A549 (cell line): ENCODE data around the gene KYNU. TPM values are rescaled to one million over a fixed set of nuclear protein-coding genes. Genes with fewer than 3 reads are reported as not detected.
A peak's percentile ranks its signal among the peaks of the same experiment; 100 is the strongest.

ENCODE experiments used
- ATAC-seq, 2 experiments: fragments of 200-7000 bp in 1 of 2; fragments of >200 bp in 1 of 2; cut with Nextera tagmentation in 1 of 2; cut with Tn5 transposase in 1 of 2; 3 replicates each; pipeline versions ENCODE4 v1.8.0 to v1.9.1; 2018 to 2020; ENCODE audit warnings: mild to moderate bottlenecking in 1 of 2, moderate library complexity in 1 of 2
- CTCF ChIA-PET: fragments of 300-600 bp; sonication (Branson Sonifier 250); formaldehyde crosslinking; extraction: SDS; loops from one replicate; lab custom pipeline; 2021; ENCODE audit warnings: antibody characterized with exemption, inconsistent platforms; lab: Yijun Ruan, JAX
- POLR2A ChIA-PET: fragments of 350-600 bp; formaldehyde crosslinking; extraction: SDS; loops from one replicate; lab custom pipeline; 2021; ENCODE audit warnings: antibody characterized with exemption, inconsistent platforms; lab: Yijun Ruan, JAX
- DNase-seq, 2 experiments: peaks; one replicate each; pipeline versions ENCODE4 v3.0.0 to v3.0.0-alpha.2; 2011 to 2016; ENCODE audit warnings: low read depth in 1 of 2, low spot score in 1 of 2
- FAIRE-seq: peaks from 2 replicates; lab custom pipeline; 2011; peaks lifted over from hg19 to GRCh38; lab: Jason Lieb, UNC
- H3K27ac ChIP-seq, 2 experiments: fragments of >200 bp; sonication (Bioruptor Twin); formaldehyde crosslinking; 3 replicates each; pipeline ENCODE4 v1.5.1; 2016 to 2017
- H3K4me1 ChIP-seq: fragments of >200 bp; sonication (Bioruptor Twin); formaldehyde crosslinking; 3 replicates; pipeline ENCODE4 v1.6.1; 2016
- H3K4me2 ChIP-seq: fragments of >200 bp; sonication (Bioruptor Twin); formaldehyde crosslinking; 3 replicates; pipeline ENCODE4 v1.6.1; 2016
- H3K4me3 ChIP-seq: fragments of >200 bp; sonication (Bioruptor Twin); formaldehyde crosslinking; 3 replicates; pipeline ENCODE4 v1.5.1; 2016
- H3K9me3 ChIP-seq: fragments of >200 bp; sonication (Bioruptor Twin); formaldehyde crosslinking; 3 replicates; pipeline ENCODE4 v1.6.1; 2016
- BHLHE40 ChIP-seq: IDR thresholded peaks from 2 replicates; pipeline ENCODE4 v1.6.1; 2012; ENCODE audit warnings: low read depth, low read length, inconsistent platforms
- CBX2 ChIP-seq: fragments of 200-600 bp; sonication (generic); IDR thresholded peaks from 2 replicates; pipeline ENCODE4 v1.6.1; 2016; ENCODE audit warnings: low read depth, mild to moderate bottlenecking, borderline replicate concordance
- CHD2 ChIP-seq: fragments of 150-350 bp; IDR thresholded peaks from 2 replicates; pipeline ENCODE4 v1.6.1; 2014; ENCODE audit warnings: low read length; ENCODE audit not compliant: partially characterized antibody
- CHD4 ChIP-seq: fragments of 200-600 bp; sonication (generic); IDR thresholded peaks from 2 replicates; pipeline ENCODE4 v1.6.1; 2016; ENCODE audit warnings: antibody characterized with exemption, mild to moderate bottlenecking, borderline replicate concordance
- EHMT2 ChIP-seq: fragments of 200-600 bp; sonication (generic); IDR thresholded peaks from 2 replicates; pipeline ENCODE4 v1.6.1; 2016; ENCODE audit warnings: antibody characterized with exemption, low read depth, mild to moderate bottlenecking, moderate library complexity
- EP300 ChIP-seq, 2 experiments: fragments of >200 bp; sonication (Bioruptor Twin); formaldehyde crosslinking; IDR thresholded peaks; 2 replicates in 1 of 2; 3 replicates in 1 of 2; pipeline ENCODE4 v1.6.1; 2016 to 2017
- FOSL2 ChIP-seq, 2 experiments: fragments of 450-650 bp in 1 of 2; fragments of >200 bp in 1 of 2; sonication (Bioruptor Twin) in 1 of 2; formaldehyde crosslinking; IDR thresholded peaks; 2 replicates each; pipeline versions ENCODE4 v1.5.0 to v1.6.1; 2016 to 2020; ENCODE audit warnings: mild to moderate bottlenecking in 1 of 2, moderate library complexity in 1 of 2
- GATA3 ChIP-seq: IDR thresholded peaks from 2 replicates; pipeline ENCODE4 v1.6.1; 2012; ENCODE audit warnings: borderline replicate concordance
- JUNB ChIP-seq: fragments of >200 bp; sonication (Bioruptor Twin); formaldehyde crosslinking; IDR thresholded peaks from 2 replicates; pipeline ENCODE4 v1.6.1; 2016
- KDM1A ChIP-seq: fragments of 200-600 bp; sonication (generic); IDR thresholded peaks from 2 replicates; pipeline ENCODE4 v1.6.1; 2016; ENCODE audit warnings: low read depth, mild to moderate bottlenecking
- MYC ChIP-seq: IDR thresholded peaks from 2 replicates; pipeline ENCODE4 v1.6.1; 2012; ENCODE audit warnings: mild to moderate bottlenecking, inconsistent platforms, low read length, improper control_type of control experiment, borderline replicate concordance
- NFE2L2 ChIP-seq: fragments of 150-350 bp; conservative IDR thresholded peaks from 2 replicates; pipeline ENCODE4 v1.6.1; 2014; ENCODE audit warnings: low read length
- NR3C1 ChIP-seq: fragments of >200 bp; sonication (Bioruptor Twin); formaldehyde crosslinking; IDR thresholded peaks from 3 replicates; pipeline ENCODE4 v1.6.1; 2017
- PHF8 ChIP-seq: fragments of 200-600 bp; sonication (generic); IDR thresholded peaks from 2 replicates; pipeline ENCODE4 v1.6.1; 2016; ENCODE audit warnings: low read depth, mild to moderate bottlenecking, antibody characterized with exemption, moderate library complexity, borderline replicate concordance
- RARB ChIP-seq: fragments of 250-450 bp; sonication (Bioruptor Pico); IDR thresholded peaks from 2 replicates; pipeline ENCODE4 v1.8.0; 2021; ENCODE audit warnings: mild to moderate bottlenecking, moderate library complexity
- RCOR1 ChIP-seq: fragments of 150-350 bp; IDR thresholded peaks from 2 replicates; pipeline ENCODE4 v1.6.1; 2014; ENCODE audit warnings: antibody characterized with exemption, low read length, low read depth
- RFX5 ChIP-seq: fragments of 450-650 bp; IDR thresholded peaks from 2 replicates; pipeline ENCODE4 v1.7.1; 2014; ENCODE audit warnings: antibody characterized with exemption, mild to moderate bottlenecking, moderate library complexity
- TP53 ChIP-seq: fragments of 250-450 bp; sonication (Bioruptor Pico); IDR thresholded peaks from 2 replicates; pipeline ENCODE4 v1.5.0; 2021; ENCODE audit warnings: mild to moderate bottlenecking, moderate library complexity
- ZNF302 ChIP-seq: fragments of 250-450 bp; sonication (Bioruptor Pico); IDR thresholded peaks from 2 replicates; pipeline ENCODE4 v1.9.0; 2021; ENCODE audit warnings: inconsistent platforms, mild to moderate bottlenecking, moderate library complexity
- ZSCAN20 ChIP-seq: fragments of 250-450 bp; sonication (Bioruptor Pico); IDR thresholded peaks from 2 replicates; pipeline ENCODE4 v1.8.0; 2022; ENCODE audit warnings: mild to moderate bottlenecking, moderate library complexity
- WGBS: methylation state at CpG from one replicate; pipeline ENCODE4 v1.1.6; 2017; ENCODE audit errors: missing lambda C conversion rate; 5-methylcytosine and 5-hydroxymethylcytosine counted together
- polyA plus RNA-seq, 4 experiments: library from polyadenylated mRNA; depleted of rRNA in 3 of 4; stranded (reverse); fragments of >200 nt; fragmentation: RNase III in 1 of 4; extraction: RNeasy Plus Mini Kit Qiagen cat#74134 plus additional on column Dnase treatment in 1 of 4; gene quantifications; 2 replicates in 3 of 4; 3 replicates in 1 of 4; pipeline ENCODE4 v1.2.3, GENCODE V29; 2011 to 2017
- TF ChIP-seq, protein P1 (sequence below): fragments of 250-450 bp; sonication (Bioruptor Pico); IDR thresholded peaks from 2 replicates; pipeline ENCODE4 v1.5.0; 2020; ENCODE audit warnings: low read depth, mild to moderate bottlenecking, moderate library complexity
- TF ChIP-seq, protein P2 (sequence below): fragments of >200 bp; sonication (Bioruptor Twin); formaldehyde crosslinking; IDR thresholded peaks from 3 replicates; pipeline ENCODE4 v1.6.1; 2016
- TF ChIP-seq, protein P3 (sequence below): fragments of 250-450 bp; sonication (Bioruptor Pico); IDR thresholded peaks from 2 replicates; pipeline ENCODE4 v1.5.0; 2021; ENCODE audit warnings: mild to moderate bottlenecking, moderate library complexity, borderline replicate concordance
- TF ChIP-seq, protein P4 (sequence below): fragments of 150-350 bp; IDR thresholded peaks from 2 replicates; pipeline ENCODE4 v1.6.1; 2014; ENCODE audit warnings: low read depth, mild to moderate bottlenecking, low read length

Gene KYNU
- polyA plus RNA-seq, 2 of the 4 experiments (the other 2 are of a cell fraction) = 302 to 324 TPM

DNA sequence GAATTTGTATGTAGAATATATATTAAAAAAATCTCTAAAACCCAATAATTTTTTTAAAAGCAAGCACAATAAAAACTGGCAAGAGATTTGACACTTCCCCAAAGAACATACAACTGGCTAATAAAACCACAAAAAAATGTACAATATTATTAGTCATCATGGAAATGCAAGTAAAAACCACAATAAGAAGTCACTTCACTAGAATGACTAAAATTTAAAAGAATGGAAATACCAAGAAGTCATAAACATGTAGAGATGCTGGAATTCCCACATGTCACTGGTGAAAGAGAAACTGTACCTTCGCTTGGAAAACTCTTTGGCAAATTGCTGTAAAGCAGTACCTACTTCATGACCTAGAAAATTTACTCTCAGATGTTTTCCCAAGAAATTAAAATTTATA, 43.4 kb upstream of the KYNU start:
- WGBS = 74% methylated on average over 1 of the region's 1 CpG
- no peak for ATAC-seq

DNA sequence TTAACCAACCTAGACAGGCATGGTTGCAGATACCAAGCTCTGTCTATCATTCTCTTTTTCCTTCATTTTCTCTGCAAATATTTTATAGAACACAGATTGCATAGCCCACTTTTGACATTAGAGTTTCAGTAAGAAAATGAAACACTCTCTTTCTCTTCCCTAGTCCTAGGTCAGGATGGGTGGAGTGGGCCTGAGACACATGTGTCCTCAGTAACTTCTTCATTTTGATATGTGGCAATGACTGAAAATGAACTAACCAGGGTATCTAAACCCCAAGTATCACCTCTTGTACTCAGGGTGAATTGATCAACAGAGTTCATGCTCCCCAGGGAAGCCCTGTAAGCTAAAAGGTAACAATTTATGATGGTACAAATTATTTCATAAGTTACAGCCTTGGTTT, 37.0 kb upstream of the KYNU start:
- H3K27ac ChIP-seq = no peak overlapping the region
- FAIRE-seq = no peak
- CTCF ChIA-PET = interaction anchor here (0.9 kb wide), 1 partner anchor 13 kb away, joined by 3 read pairs; no protein-coding TSS in a partner anchor

More for the DNA sequence above, 43.4 kb upstream of the KYNU start:
- ChIA-PET POLR2A (no interaction called here), CTCF (interaction anchor here (1.0 kb wide), 1 partner anchor 35 kb away, joined by 3 read pairs; no protein-coding TSS in a partner anchor)
- FAIRE-seq (no peak), DNase-seq (no peak)
- H3K9me3 ChIP-seq = no peaks in the 10 kb centered on the region
- no peak overlapping the region for H3K27ac ChIP-seq
- no peak overlapping the region for H3K4me3 ChIP-seq
- peak overlapping the region; percentile 41 for H3K4me2 ChIP-seq
- peaks cover 10% of the 10 kb centered on the region; the same call in 2 of the 3 replicates for H3K4me1 ChIP-seq
- TF ChIP-seq RARB (CRISPR knock-in tag) = no peak
- TF ChIP-seq, protein P1, sequence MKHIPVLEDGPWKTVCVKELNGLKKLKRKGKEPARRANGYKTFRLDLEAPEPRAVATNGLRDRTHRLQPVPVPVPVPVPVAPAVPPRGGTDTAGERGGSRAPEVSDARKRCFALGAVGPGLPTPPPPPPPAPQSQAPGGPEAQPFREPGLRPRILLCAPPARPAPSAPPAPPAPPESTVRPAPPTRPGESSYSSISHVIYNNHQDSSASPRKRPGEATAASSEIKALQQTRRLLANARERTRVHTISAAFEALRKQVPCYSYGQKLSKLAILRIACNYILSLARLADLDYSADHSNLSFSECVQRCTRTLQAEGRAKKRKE (CRISPR knock-in tag) = no peak
- TF ChIP-seq KDM1A = no peak
- no peak for TF ChIP-seq TP53 (CRISPR knock-in tag)
- no peak for TF ChIP-seq ZNF302 (CRISPR knock-in tag)
- TF ChIP-seq, protein P2, sequence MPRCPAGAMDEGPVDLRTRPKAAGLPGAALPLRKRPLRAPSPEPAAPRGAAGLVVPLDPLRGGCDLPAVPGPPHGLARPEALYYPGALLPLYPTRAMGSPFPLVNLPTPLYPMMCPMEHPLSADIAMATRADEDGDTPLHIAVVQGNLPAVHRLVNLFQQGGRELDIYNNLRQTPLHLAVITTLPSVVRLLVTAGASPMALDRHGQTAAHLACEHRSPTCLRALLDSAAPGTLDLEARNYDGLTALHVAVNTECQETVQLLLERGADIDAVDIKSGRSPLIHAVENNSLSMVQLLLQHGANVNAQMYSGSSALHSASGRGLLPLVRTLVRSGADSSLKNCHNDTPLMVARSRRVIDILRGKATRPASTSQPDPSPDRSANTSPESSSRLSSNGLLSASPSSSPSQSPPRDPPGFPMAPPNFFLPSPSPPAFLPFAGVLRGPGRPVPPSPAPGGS = no peak

More for the DNA sequence above, 37.0 kb upstream of the KYNU start:
- no peak for ATAC-seq
- Histone ChIP-seq H3K4me3 (no peak overlapping the region), H3K4me1 (no peaks in the 10 kb centered on the region), H3K9me3 (no peaks in the 10 kb centered on the region), H3K4me2 (no peak overlapping the region)
- no peak for TF ChIP-seq RFX5
- no peak for TF ChIP-seq EP300 (IDR thresholded peaks at IDR 0.05)
- TF ChIP-seq MYC = no peak
- TF ChIP-seq, protein P3, sequence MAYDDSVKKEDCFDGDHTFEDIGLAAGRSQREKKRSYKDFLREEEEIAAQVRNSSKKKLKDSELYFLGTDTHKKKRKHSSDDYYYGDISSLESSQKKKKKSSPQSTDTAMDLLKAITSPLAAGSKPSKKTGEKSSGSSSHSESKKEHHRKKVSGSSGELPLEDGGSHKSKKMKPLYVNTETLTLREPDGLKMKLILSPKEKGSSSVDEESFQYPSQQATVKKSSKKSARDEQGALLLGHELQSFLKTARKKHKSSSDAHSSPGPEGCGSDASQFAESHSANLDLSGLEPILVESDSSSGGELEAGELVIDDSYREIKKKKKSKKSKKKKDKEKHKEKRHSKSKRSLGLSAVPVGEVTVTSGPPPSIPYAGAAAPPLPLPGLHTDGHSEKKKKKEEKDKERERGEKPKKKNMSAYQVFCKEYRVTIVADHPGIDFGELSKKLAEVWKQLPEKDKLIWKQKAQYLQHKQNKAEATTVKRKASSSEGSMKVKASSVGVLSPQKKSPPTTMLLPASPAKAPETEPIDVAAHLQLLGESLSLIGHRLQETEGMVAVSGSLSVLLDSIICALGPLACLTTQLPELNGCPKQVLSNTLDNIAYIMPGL (CRISPR knock-in tag) = no peak
- no peak for TF ChIP-seq CHD4
- no peak for TF ChIP-seq JUNB
- TF ChIP-seq, protein P4, sequence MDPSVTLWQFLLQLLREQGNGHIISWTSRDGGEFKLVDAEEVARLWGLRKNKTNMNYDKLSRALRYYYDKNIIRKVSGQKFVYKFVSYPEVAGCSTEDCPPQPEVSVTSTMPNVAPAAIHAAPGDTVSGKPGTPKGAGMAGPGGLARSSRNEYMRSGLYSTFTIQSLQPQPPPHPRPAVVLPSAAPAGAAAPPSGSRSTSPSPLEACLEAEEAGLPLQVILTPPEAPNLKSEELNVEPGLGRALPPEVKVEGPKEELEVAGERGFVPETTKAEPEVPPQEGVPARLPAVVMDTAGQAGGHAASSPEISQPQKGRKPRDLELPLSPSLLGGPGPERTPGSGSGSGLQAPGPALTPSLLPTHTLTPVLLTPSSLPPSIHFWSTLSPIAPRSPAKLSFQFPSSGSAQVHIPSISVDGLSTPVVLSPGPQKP = no peak
- no peak for TF ChIP-seq ZSCAN20 (CRISPR knock-in tag)
- TF ChIP-seq NR3C1 = no peak
- TF ChIP-seq EHMT2 = no peak
- no peak for TF ChIP-seq GATA3
- TF ChIP-seq CBX2 = no peak
- no peak for TF ChIP-seq CHD2
- TF ChIP-seq FOSL2 (IDR thresholded peaks at IDR 0.05) = no peak
- no peak for TF ChIP-seq FOSL2 (CRISPR knock-in tag; IDR thresholded peaks at IDR 0.05)
- TF ChIP-seq, protein P2 = no peak
- no peak for TF ChIP-seq NFE2L2
- TF ChIP-seq TP53 (CRISPR knock-in tag) = no peak
- no peak for TF ChIP-seq BHLHE40
- no peak for TF ChIP-seq RCOR1
- TF ChIP-seq PHF8 = no peak
- DNase-seq = no peak
- POLR2A ChIA-PET = no interaction called here
